Stimulated activated CD4-positive, alpha-beta T cell treated with anti-CD3 and anti-CD28 coated beads, Interleukin-1b, Interleukin-23, amount 100 ng/mL, for 1 hour (primary cell): ENCODE results near the gene PDZD8.

Experiments
- DNase-seq, 2 donors: peaks; one replicate each; pipeline ENCODE4 v3.0.0-alpha.2; 2020; ENCODE audit warnings: low read depth in 2 of 2

PDZD8 gene

GRCh38 chr10:117391436-117392205 lies 16.4 kb upstream of the PDZD8 start:
- no peak for DNase-seq

- no peak for DNase-seq
These were observed 15.2 kb upstream of the PDZD8 start for GRCh38 chr10:117390420-117390819.

- DNase-seq: no peak
These were observed 11.6 kb upstream of the PDZD8 start for GRCh38 chr10:117386805-117387204.

- no peak for DNase-seq
These were observed 7.6 kb upstream of the PDZD8 start for GRCh38 chr10:117382861-117383260.

GRCh38 chr10:117374506-117375359 lies 507 bp downstream of the PDZD8 start:
- no peak for DNase-seq

- DNase-seq: no peak
These were observed 1.3 kb downstream of the PDZD8 start for GRCh38 chr10:117373823-117374505.

- no peak for DNase-seq
These were observed 5.0 kb downstream of the PDZD8 start for GRCh38 chr10:117370205-117370604.

- no peak for DNase-seq
These were observed 7.5 kb downstream of the PDZD8 start for GRCh38 chr10:117367718-117368117.

- DNase-seq: no peak
These were observed 8.5 kb downstream of the PDZD8 start for GRCh38 chr10:117366741-117367140.

GRCh38 chr10:117365612-117366011 lies 9.6 kb downstream of the PDZD8 start:
- no peak for DNase-seq

- no peak for DNase-seq
These were observed 10.9 kb downstream of the PDZD8 start for GRCh38 chr10:117364110-117364960.

- no peak for DNase-seq
These were observed 12.2 kb downstream of the PDZD8 start for GRCh38 chr10:117363028-117363427.

GRCh38 chr10:117362313-117362712 lies 12.9 kb downstream of the PDZD8 start:
- DNase-seq: no peak

- DNase-seq: no peak
These were observed 14.1 kb downstream of the PDZD8 start for GRCh38 chr10:117360994-117361667.

- no peak for DNase-seq
These were observed 15.2 kb downstream of the PDZD8 start for GRCh38 chr10:117360016-117360415.

GRCh38 chr10:117355072-117355471 lies 20.2 kb downstream of the PDZD8 start:
- DNase-seq: no peak

- DNase-seq: no peak
These were observed 21.6 kb downstream of the PDZD8 start for GRCh38 chr10:117353684-117354083.

GRCh38 chr10:117352724-117353123 lies 22.5 kb downstream of the PDZD8 start:
- DNase-seq: no peak

- no peak for DNase-seq
These were observed 23.2 kb downstream of the PDZD8 start for GRCh38 chr10:117351996-117352395.

GRCh38 chr10:117351558-117351957 lies 23.7 kb downstream of the PDZD8 start:
- no peak for DNase-seq

GRCh38 chr10:117350909-117351308 lies 24.3 kb downstream of the PDZD8 start:
- DNase-seq: no peak
